Measurements from ENCODE around the gene VSIG10L. TPM values are rescaled to one million over a fixed set of nuclear protein-coding genes. Genes with fewer than 3 reads are reported as not detected.

VSIG10L gene
- polyA plus RNA-seq, 1 experiment = 1.0 TPM

DNA sequence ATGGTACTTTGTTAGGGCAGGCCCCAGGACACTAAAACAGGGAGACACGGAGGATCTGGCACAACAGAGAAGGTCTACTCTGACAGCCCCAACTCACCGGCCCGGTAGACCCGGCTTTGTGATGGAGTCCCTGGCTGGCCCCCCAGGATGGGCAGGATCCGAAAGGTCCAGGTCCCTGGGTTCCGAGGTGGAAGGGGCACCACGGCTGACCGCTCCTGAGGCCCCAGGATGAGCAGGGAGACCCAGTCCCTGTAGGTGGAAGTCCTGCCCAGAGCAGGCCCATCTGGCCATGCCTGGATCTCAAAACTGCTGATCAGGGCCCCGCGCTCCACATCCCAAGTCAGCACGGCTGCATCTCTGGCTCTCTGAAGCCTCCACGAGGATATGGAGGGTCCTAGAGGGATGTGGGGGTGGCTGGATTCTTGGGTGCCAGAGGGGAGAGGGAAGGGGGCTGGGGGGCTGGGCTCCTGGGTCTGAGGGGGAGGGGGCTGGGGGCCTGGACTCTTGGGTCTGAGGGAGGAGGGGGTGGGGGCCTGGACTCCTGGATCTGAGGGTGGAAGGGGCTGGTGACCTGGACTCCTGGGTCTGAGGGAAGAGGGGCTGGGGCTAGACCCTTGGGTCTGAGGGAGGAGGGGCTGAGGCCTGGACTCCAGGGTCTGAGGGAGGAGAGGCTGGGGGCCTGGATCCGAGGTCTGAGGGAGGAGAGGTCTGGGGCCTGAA, 4.6 kb downstream of the VSIG10L start:
- H3K9me3 ChIP-seq (ENCODE audit: control insufficient read depth, insufficient read depth, low read length) = peaks cover 7% of the 10 kb centered on the region; the same call in 1 of the 2 replicates
- H3K4me3 ChIP-seq (ENCODE audit: low read depth, low read length) = no peak overlapping the region
- ChIA-PET CTCF (interaction anchor here (0.6 to 1.2 kb wide), 6 partner anchors 22 to 320 kb away, joined by 3 to 11 read pairs (median 4); no protein-coding TSS in a partner anchor), POLR2A (no interaction called here)
- TF ChIP-seq, protein P1, sequence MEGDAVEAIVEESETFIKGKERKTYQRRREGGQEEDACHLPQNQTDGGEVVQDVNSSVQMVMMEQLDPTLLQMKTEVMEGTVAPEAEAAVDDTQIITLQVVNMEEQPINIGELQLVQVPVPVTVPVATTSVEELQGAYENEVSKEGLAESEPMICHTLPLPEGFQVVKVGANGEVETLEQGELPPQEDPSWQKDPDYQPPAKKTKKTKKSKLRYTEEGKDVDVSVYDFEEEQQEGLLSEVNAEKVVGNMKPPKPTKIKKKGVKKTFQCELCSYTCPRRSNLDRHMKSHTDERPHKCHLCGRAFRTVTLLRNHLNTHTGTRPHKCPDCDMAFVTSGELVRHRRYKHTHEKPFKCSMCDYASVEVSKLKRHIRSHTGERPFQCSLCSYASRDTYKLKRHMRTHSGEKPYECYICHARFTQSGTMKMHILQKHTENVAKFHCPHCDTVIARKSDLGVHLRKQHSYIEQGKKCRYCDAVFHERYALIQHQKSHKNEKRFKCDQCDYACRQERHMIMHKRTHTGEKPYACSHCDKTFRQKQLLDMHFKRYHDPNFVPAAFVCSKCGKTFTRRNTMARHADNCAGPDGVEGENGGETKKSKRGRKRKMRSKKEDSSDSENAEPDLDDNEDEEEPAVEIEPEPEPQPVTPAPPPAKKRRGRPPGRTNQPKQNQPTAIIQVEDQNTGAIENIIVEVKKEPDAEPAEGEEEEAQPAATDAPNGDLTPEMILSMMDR (IDR thresholded peaks at IDR 0.05; ENCODE audit: low read depth, low read length) = no peak
- no peak overlapping the region for H3K27ac ChIP-seq (ENCODE audit: low read depth, low read length)
- H3K27me3 ChIP-seq (ENCODE audit: control insufficient read depth, insufficient read depth, low read length) = no peaks in the 10 kb centered on the region
- DNase-seq (ENCODE audit: low read depth, low spot score) = no peak

DNA sequence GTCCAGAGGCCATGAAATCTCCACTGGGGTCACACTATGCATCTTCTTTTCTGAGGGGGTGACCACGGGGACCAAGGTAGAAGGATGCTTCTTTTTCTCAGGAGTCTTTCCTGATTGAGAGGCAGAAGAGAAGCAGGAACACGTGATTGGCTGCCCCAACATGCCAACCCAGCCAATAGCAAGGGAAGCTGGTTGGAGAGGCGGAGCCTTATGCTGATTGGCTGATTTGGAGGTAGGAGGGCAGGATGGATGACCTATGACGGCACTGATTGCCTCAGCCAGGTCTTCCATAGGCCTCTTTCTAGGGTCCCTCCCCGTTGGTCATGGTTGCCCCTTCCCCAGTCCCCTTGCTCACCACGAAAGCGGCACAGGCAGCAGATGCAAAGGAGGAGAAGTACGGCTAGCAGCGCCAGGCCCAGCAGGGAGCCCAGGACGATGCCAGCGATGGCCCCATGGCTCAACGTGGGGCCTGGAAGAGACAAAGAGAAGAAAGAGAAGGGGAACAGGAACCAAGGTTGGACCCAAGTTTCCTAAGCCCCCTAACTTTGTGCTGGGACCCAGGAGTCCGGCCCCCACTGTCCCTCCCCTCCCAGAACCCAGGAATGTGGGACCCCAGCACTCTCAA, 8.0 kb downstream of the VSIG10L start:
- no peak overlapping the region for H3K27ac ChIP-seq (ENCODE audit: low read depth, low read length)
- ChIA-PET POLR2A (interaction anchor here (0.7 kb wide), 1 partner anchor 327 kb away, joined by 4 read pairs; no protein-coding TSS in a partner anchor), CTCF (no interaction called here)
- H3K9me3 ChIP-seq (ENCODE audit: control insufficient read depth, insufficient read depth, low read length) = peaks cover 7% of the 10 kb centered on the region; the same call in 1 of the 2 replicates
- TF ChIP-seq, protein P1 (IDR thresholded peaks at IDR 0.05; ENCODE audit: low read depth, low read length) = no peak
- H3K27me3 ChIP-seq (ENCODE audit: control insufficient read depth, insufficient read depth, low read length) = no peaks in the 10 kb centered on the region
- H3K4me3 ChIP-seq (ENCODE audit: low read depth, low read length) = no peak overlapping the region
- no peak for DNase-seq (ENCODE audit: low read depth, low spot score)

DNA sequence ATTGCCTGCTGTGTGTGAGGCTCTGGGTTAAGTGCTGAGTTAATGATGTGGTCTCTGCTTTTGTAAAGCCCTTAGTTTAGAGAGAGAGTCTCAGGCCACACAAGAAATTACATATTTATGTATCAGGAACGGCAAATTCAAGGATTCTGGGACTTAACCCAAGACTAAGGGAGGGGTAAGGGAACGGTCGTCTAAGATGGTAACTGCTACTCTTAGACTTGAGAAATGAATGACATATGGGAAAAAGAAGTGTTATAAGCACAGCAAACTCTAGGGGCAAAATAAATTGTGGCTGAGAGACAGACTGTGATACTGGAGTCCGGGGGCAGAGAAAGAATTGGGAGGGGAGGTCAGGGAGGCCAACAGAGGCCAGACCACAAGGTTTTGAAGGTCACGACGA, 10.2 kb downstream of the VSIG10L start:
- peaks cover 9% of the 10 kb centered on the region for H3K27me3 ChIP-seq (ENCODE audit: control insufficient read depth, insufficient read depth, low read length)
- DNase-seq (ENCODE audit: low read depth, low spot score) = no peak
- CTCF ChIA-PET = no interaction called here
- H3K9me3 ChIP-seq (ENCODE audit: control insufficient read depth, insufficient read depth, low read length) = peaks cover 10% of the 10 kb centered on the region; the same call in 1 of the 2 replicates
- no peak overlapping the region for H3K27ac ChIP-seq (ENCODE audit: low read depth, low read length)
- TF ChIP-seq, protein P1 (IDR thresholded peaks at IDR 0.05; ENCODE audit: low read depth, low read length) = no peak
- POLR2A ChIA-PET = no interaction called here
- no peak overlapping the region for H3K4me3 ChIP-seq (ENCODE audit: low read depth, low read length)

DNA sequence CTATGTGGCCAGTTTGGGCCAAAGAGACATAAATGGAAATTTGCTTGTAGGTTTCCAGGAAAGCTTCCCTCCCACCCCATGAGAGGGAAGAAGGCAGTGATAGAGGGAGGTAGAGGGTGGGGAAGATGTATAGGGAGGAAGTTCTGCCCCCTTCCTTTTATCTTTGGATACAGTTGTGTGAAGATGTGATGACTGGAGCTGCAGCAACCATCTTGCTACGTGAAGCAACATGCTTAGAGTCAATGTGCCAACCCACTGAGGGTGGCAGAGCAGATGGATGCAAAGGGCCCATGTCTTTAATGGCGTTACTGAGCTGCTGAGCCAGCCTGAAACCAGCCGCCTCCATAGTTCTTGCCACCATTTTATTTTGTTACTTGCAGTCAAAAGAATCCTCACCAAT, 10.7 kb downstream of the VSIG10L start:
- POLR2A ChIA-PET = no interaction called here
- Histone ChIP-seq H3K27ac (ENCODE audit: low read depth, low read length) (no peak overlapping the region), H3K27me3 (ENCODE audit: control insufficient read depth, insufficient read depth, low read length) (peaks cover 10% of the 10 kb centered on the region), H3K9me3 (ENCODE audit: control insufficient read depth, insufficient read depth, low read length) (peaks cover 10% of the 10 kb centered on the region; the same call in 1 of the 2 replicates), H3K4me3 (ENCODE audit: low read depth, low read length) (no peak overlapping the region)
- TF ChIP-seq, protein P1 (IDR thresholded peaks at IDR 0.05; ENCODE audit: low read depth, low read length) = no peak
- DNase-seq (ENCODE audit: low read depth, low spot score) = no peak
- CTCF ChIA-PET = no interaction called here

DNA sequence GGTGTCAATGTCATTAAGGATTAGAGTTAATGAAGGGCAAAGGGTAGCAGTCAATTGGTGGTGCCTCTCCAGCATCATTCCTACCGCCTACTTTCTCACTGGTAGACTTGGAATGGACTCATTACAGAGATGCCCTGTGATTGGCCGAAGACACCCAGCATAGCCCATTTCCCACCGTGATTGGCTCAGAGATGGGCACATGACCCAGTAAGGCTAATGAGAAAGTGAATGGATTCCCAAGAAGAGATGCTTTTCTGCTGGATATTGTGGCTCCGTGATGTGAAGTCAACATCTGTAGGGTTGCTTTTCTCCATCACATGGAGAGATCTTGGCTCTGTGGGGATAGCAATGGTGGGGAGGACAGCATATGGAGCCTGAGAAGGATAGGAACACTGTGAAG, 11.6 kb downstream of the VSIG10L start:
- ChIA-PET CTCF (no interaction called here), POLR2A (no interaction called here)
- H3K4me3 ChIP-seq (ENCODE audit: low read depth, low read length) = no peak overlapping the region
- no peak overlapping the region for H3K27ac ChIP-seq (ENCODE audit: low read depth, low read length)
- peaks cover 10% of the 10 kb centered on the region; the same call in 1 of the 2 replicates for H3K9me3 ChIP-seq (ENCODE audit: control insufficient read depth, insufficient read depth, low read length)
- peaks cover 10% of the 10 kb centered on the region for H3K27me3 ChIP-seq (ENCODE audit: control insufficient read depth, insufficient read depth, low read length)
- DNase-seq (ENCODE audit: low read depth, low spot score) = no peak
- TF ChIP-seq, protein P1 (IDR thresholded peaks at IDR 0.05; ENCODE audit: low read depth, low read length) = no peak
